H9 (cell line): ENCODE data around the gene GABRR3. TPM values are rescaled to one million over a fixed set of nuclear protein-coding genes. Genes with fewer than 3 reads are reported as not detected.

ENCODE experiments used
- DNase-seq: peaks from one replicate; pipeline ENCODE4 v3.0.0-alpha.2; 2017
- H2AFZ ChIP-seq: one replicate; pipeline ENCODE4 v1.6.1; 2013; ENCODE audit warnings: mild to moderate bottlenecking, low read length, control low read depth, moderate library complexity
- H2AK5ac ChIP-seq: 2 replicates; pipeline ENCODE4 v1.6.1; 2013; ENCODE audit warnings: low read length, control low read depth, mixed read lengths; ENCODE audit not compliant: insufficient read length
- H2BK120ac ChIP-seq: one replicate; pipeline ENCODE4 v1.6.1; 2013; ENCODE audit warnings: low read depth, mild to moderate bottlenecking, low read length, control low read depth, inconsistent platforms; ENCODE audit not compliant: poor library complexity, severe bottlenecking
- H2BK12ac ChIP-seq: 2 replicates; pipeline ENCODE4 v1.6.1; 2013; ENCODE audit warnings: low read length, control low read depth, mixed read lengths, low read depth; ENCODE audit not compliant: insufficient read length
- H2BK15ac ChIP-seq: 2 replicates; pipeline ENCODE4 v1.6.1; 2013; ENCODE audit warnings: low read depth, low read length, control low read depth
- H2BK20ac ChIP-seq: one replicate; pipeline ENCODE4 v1.6.1; 2013; ENCODE audit warnings: low read depth, mild to moderate bottlenecking, low read length, control low read depth, inconsistent platforms; ENCODE audit not compliant: poor library complexity, severe bottlenecking
- H2BK5ac ChIP-seq: 2 replicates; pipeline ENCODE4 v1.6.1; 2013; ENCODE audit warnings: low read length, control low read depth, mixed read lengths; ENCODE audit not compliant: insufficient read length
- H3K14ac ChIP-seq: 2 replicates; pipeline ENCODE4 v1.6.1; 2013; ENCODE audit warnings: low read length, control low read depth; ENCODE audit not compliant: insufficient read depth
- H3K18ac ChIP-seq: 2 replicates; pipeline ENCODE4 v1.6.1; 2013; ENCODE audit warnings: low read depth, mild to moderate bottlenecking, mixed read lengths, low read length, control low read depth; ENCODE audit not compliant: insufficient read length
- H3K23ac ChIP-seq: 2 replicates; pipeline ENCODE4 v1.6.1; 2013; ENCODE audit warnings: low read length, control low read depth, mixed read lengths, low read depth; ENCODE audit not compliant: insufficient read length
- H3K23me2 ChIP-seq: 2 replicates; pipeline ENCODE4 v1.6.1; 2013; ENCODE audit warnings: low read depth, mild to moderate bottlenecking, mixed read lengths, low read length, control low read depth; ENCODE audit not compliant: insufficient read length, poor library complexity, severe bottlenecking
- H3K27ac ChIP-seq: 2 replicates; pipeline ENCODE4 v1.5.1; 2013; ENCODE audit warnings: low read length, control low read depth, mixed read lengths, low read depth; ENCODE audit not compliant: insufficient read length
- H3K27me3 ChIP-seq: 2 replicates; pipeline ENCODE4 v1.6.1; 2013; ENCODE audit warnings: low read length, control low read depth, inconsistent platforms; ENCODE audit not compliant: insufficient read depth
- H3K4ac ChIP-seq: 2 replicates; pipeline ENCODE4 v1.6.1; 2013; ENCODE audit warnings: low read depth, mild to moderate bottlenecking, control low read depth, inconsistent platforms, low read length, moderate library complexity
- H3K4me1 ChIP-seq: 2 replicates; pipeline ENCODE4 v1.6.1; 2013; ENCODE audit warnings: low read length, control low read depth, inconsistent platforms; ENCODE audit not compliant: insufficient read depth
- H3K4me2 ChIP-seq: 2 replicates; pipeline ENCODE4 v1.6.1; 2013; ENCODE audit warnings: low read length, control low read depth, mixed read lengths; ENCODE audit not compliant: insufficient read length, insufficient read depth
- H3K56ac ChIP-seq: 2 replicates; pipeline ENCODE4 v1.6.1; 2013; ENCODE audit warnings: low read depth, mild to moderate bottlenecking, mixed read lengths, low read length, control low read depth; ENCODE audit not compliant: insufficient read length
- H3K79me1 ChIP-seq: 2 replicates; pipeline ENCODE4 v1.6.1; 2013; ENCODE audit warnings: low read depth, mild to moderate bottlenecking, moderate library complexity, low read length, control low read depth, inconsistent platforms; ENCODE audit not compliant: insufficient read depth, poor library complexity, severe bottlenecking
- H3K79me2 ChIP-seq: 2 replicates; pipeline ENCODE4 v1.6.1; 2013; ENCODE audit warnings: low read length, control low read depth, inconsistent platforms; ENCODE audit not compliant: insufficient read depth
- H3K9ac ChIP-seq: 2 replicates; pipeline ENCODE4 v1.6.1; 2013; ENCODE audit warnings: low read length, control low read depth, mixed read lengths; ENCODE audit not compliant: insufficient read length; ENCODE audit errors: extremely low read depth
- H3K9me3 ChIP-seq: one replicate; pipeline ENCODE4 v1.6.1; 2013; ENCODE audit warnings: low read depth, low read length, inconsistent platforms; ENCODE audit not compliant: control insufficient read depth
- H3T11ph ChIP-seq: one replicate; pipeline ENCODE4 v1.6.1; 2013; ENCODE audit warnings: mild to moderate bottlenecking, low read length, control low read depth, inconsistent platforms
- H4K20me1 ChIP-seq: one replicate; pipeline ENCODE4 v1.6.1; 2013; ENCODE audit not compliant: control insufficient read depth, insufficient read length, insufficient read depth
- H4K5ac ChIP-seq: 2 replicates; pipeline ENCODE4 v1.6.1; 2013; ENCODE audit warnings: low read depth, mild to moderate bottlenecking, mixed read lengths, low read length, control low read depth; ENCODE audit not compliant: insufficient read length
- H4K8ac ChIP-seq: replicated peaks from 2 replicates; pipeline ENCODE4 v1.6.1; 2013; ENCODE audit warnings: low read length, control low read depth, mixed read lengths, low read depth; ENCODE audit not compliant: insufficient read length
- H4K91ac ChIP-seq: 2 replicates; pipeline ENCODE4 v1.6.1; 2013; ENCODE audit warnings: low read depth, mild to moderate bottlenecking, moderate library complexity, mixed read lengths, low read length, control low read depth; ENCODE audit not compliant: insufficient read length
- H3K27ac Mint-ChIP-seq, 3 experiments: 2 replicates in 2 of 3; 3 replicates in 1 of 3; pipeline ENCODE4 v1.8.0; 2020 to 2021; ENCODE audit warnings: mixed read lengths in 3 of 3, mild to moderate bottlenecking in 1 of 3, moderate library complexity in 1 of 3
- H3K27me3 Mint-ChIP-seq: 2 replicates; pipeline ENCODE4 v1.8.0; 2021; ENCODE audit warnings: low read depth, mild to moderate bottlenecking, moderate library complexity, mixed read lengths
- H3K36me3 Mint-ChIP-seq, 3 experiments: 2 replicates in 2 of 3; 3 replicates in 1 of 3; pipeline ENCODE4 v1.8.0; 2020 to 2021; ENCODE audit warnings: low read depth in 3 of 3, mixed read lengths in 3 of 3; ENCODE audit not compliant: insufficient read depth in 1 of 3
- H3K4me1 Mint-ChIP-seq, 2 experiments: 2 replicates each; pipeline ENCODE4 v1.8.0; 2020; ENCODE audit warnings: mixed read lengths in 2 of 2
- H3K4me3 Mint-ChIP-seq, 2 experiments: 2 replicates in 1 of 2; 3 replicates in 1 of 2; pipeline ENCODE4 v1.8.0; 2020 to 2021; ENCODE audit warnings: mild to moderate bottlenecking in 2 of 2, mixed read lengths in 2 of 2, moderate library complexity in 1 of 2
- H3K9me3 Mint-ChIP-seq, 2 experiments: 2 replicates in 1 of 2; 3 replicates in 1 of 2; pipeline ENCODE4 v1.8.0; 2020; ENCODE audit warnings: mild to moderate bottlenecking in 2 of 2, mixed read lengths in 2 of 2, moderate library complexity in 1 of 2
- WGBS: extraction: QIAGEN DNeasy Blood & Tissue Kit; methylation state at CpG from one replicate; pipeline ENCODE4 v1.1.7; 2013; ENCODE audit warnings: missing lambda C conversion rate, low lambda C conversion rate, mixed read lengths; ENCODE audit not compliant: insufficient read length; ENCODE audit errors: extremely low coverage; 5-methylcytosine and 5-hydroxymethylcytosine counted together
- total RNA-seq: library from RNA; stranded (reverse); gene quantifications from 2 replicates; pipeline ENCODE4 v1.2.1, GENCODE V29; 2021
- TF ChIP-seq, protein P1 (sequence below): fragments of 200-600 bp; sonication (generic); conservative IDR thresholded peaks from 3 replicates; pipeline ENCODE4 v1.8.0; 2021; ENCODE audit warnings: antibody characterized with exemption, mild to moderate bottlenecking

The GABRR3 gene
- total RNA-seq, 1 experiment from 2014 or later, result not detected

DNA sequence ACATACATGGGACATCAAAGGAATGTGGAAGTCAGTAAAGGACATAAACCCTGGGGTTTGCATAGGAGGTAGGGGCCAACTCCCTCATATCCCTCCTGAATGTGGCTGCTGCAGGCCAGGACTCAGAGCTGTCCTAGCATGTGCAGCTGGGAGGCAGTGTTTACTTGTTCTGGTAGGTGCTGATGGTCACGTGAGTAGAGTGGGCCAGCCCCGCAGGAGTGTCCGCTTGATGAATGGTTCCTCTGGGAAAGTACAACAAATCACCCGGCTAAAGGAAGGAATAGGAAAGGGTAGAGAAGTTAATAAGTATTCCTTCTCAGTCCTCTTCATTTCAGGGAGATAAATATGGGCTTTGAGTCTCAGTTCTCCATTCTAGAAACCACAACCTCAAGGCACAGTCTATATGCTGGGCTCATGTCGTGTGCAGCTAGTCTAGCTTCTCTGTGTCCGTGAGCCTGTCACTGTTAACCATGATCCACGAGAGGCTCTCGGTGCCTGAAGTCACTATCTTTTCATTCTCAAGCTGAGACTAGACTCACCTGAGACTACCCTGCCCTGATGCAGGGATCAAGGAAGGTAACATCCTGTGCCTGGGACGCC is 80.8 kb downstream of the GABRR3 start:
- TF ChIP-seq, protein P1, sequence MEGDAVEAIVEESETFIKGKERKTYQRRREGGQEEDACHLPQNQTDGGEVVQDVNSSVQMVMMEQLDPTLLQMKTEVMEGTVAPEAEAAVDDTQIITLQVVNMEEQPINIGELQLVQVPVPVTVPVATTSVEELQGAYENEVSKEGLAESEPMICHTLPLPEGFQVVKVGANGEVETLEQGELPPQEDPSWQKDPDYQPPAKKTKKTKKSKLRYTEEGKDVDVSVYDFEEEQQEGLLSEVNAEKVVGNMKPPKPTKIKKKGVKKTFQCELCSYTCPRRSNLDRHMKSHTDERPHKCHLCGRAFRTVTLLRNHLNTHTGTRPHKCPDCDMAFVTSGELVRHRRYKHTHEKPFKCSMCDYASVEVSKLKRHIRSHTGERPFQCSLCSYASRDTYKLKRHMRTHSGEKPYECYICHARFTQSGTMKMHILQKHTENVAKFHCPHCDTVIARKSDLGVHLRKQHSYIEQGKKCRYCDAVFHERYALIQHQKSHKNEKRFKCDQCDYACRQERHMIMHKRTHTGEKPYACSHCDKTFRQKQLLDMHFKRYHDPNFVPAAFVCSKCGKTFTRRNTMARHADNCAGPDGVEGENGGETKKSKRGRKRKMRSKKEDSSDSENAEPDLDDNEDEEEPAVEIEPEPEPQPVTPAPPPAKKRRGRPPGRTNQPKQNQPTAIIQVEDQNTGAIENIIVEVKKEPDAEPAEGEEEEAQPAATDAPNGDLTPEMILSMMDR, result no peak
- Histone ChIP-seq H3K18ac (no peak overlapping the region), H3K9me3 (no peaks in the 10 kb centered on the region), H2BK120ac (no peak overlapping the region), H3K4me2 (no peak overlapping the region), H3K4me1 (no peaks in the 10 kb centered on the region), H3K79me2 (peaks cover 3% of the 10 kb centered on the region; the same call in 1 of the 2 replicates), H2BK20ac (no peak overlapping the region), H2BK15ac (no peak overlapping the region), H3K4ac (no peak overlapping the region), H3T11ph (no peak overlapping the region), H3K27me3 (no peaks in the 10 kb centered on the region), H2BK5ac (no peak overlapping the region), H4K5ac (no peak overlapping the region), H2AK5ac (no peak overlapping the region), H4K91ac (no peak overlapping the region), H3K79me1 (no peaks in the 10 kb centered on the region), H3K23me2 (no peaks in the 10 kb centered on the region), H3K27ac (no peak overlapping the region), H2AFZ (no peak overlapping the region), H4K20me1 (no peaks in the 10 kb centered on the region), H3K56ac (no peak overlapping the region), H3K9ac (no peak overlapping the region), H2BK12ac (no peak overlapping the region), H4K8ac (no peak overlapping the region), H3K23ac (no peak overlapping the region), H3K14ac (no peak overlapping the region)
- 0 out of 4 replicates have a peak, but pooled peaks cover 0 to 3% of the 10 kb centered on the region in 2 experiments for H3K4me1 Mint-ChIP-seq
- H3K36me3 Mint-ChIP-seq, result peaks cover 2 to 14% (median 7%) of the 10 kb centered on the region in 3 experiments; a peak in 5 of 7 replicates
- no peak for DNase-seq
- WGBS, result no CpG with 5 or more reads among the region's 9 CpGs
- H3K27me3 Mint-ChIP-seq, result no peaks in the 10 kb centered on the region
- no peaks in the 10 kb centered on the region for H3K9me3 Mint-ChIP-seq
- H3K27ac Mint-ChIP-seq, result no peak overlapping the region; a peak in 3 of 7 replicates
- H3K4me3 Mint-ChIP-seq, result no peak overlapping the region
